Smooth muscle cell (in vitro differentiated cells): ENCODE measurements around the gene CCDC192. TPM values are rescaled to one million over a fixed set of nuclear protein-coding genes. Genes with fewer than 3 reads are reported as not detected.

Experiments used
- DNase-seq: peaks from one replicate; lab custom pipeline; 2025; ENCODE audit not compliant: unreplicated experiment; lab: John Stamatoyannopoulos, UW
- H2AFZ ChIP-seq: fragments of 200-600 bp; sonication (generic); 2 replicates; pipeline ENCODE4 v1.6.0; 2016; ENCODE audit warnings: antibody characterized with exemption, low read depth, mild to moderate bottlenecking
- H3F3A ChIP-seq: fragments of 200-600 bp; sonication (generic); 2 replicates; pipeline ENCODE4 v1.6.0; 2017; ENCODE audit warnings: antibody characterized with exemption, low read depth
- H3K27ac ChIP-seq: fragments of 200-600 bp; sonication (generic); 2 replicates; pipeline ENCODE4 v1.5.1; 2016; ENCODE audit warnings: low read depth, mild to moderate bottlenecking
- H3K27me3 ChIP-seq: fragments of 200-600 bp; sonication (generic); 2 replicates; pipeline ENCODE4 v1.6.1; 2016; ENCODE audit warnings: low read depth, mild to moderate bottlenecking
- H3K36me3 ChIP-seq: fragments of 200-600 bp; sonication (generic); 2 replicates; pipeline ENCODE4 v1.5.1; 2016; ENCODE audit warnings: low read depth
- H3K4me1 ChIP-seq: fragments of 200-600 bp; sonication (generic); 2 replicates; pipeline ENCODE4 v1.5.1; 2016; ENCODE audit warnings: low read depth
- H3K4me2 ChIP-seq: fragments of 200-600 bp; sonication (generic); 2 replicates; pipeline ENCODE4 v1.6.0; 2016; ENCODE audit warnings: mild to moderate bottlenecking
- H3K4me3 ChIP-seq: fragments of 200-600 bp; sonication (generic); 2 replicates; pipeline ENCODE4 v1.5.1; 2016; ENCODE audit warnings: mild to moderate bottlenecking
- H3K79me2 ChIP-seq: fragments of 200-600 bp; sonication (generic); 2 replicates; pipeline ENCODE4 v1.6.0; 2016; ENCODE audit warnings: low read depth, mild to moderate bottlenecking
- H3K9ac ChIP-seq: fragments of 200-600 bp; sonication (generic); 2 replicates; pipeline ENCODE4 v1.6.0; 2016; ENCODE audit warnings: low read depth
- H3K9me3 ChIP-seq: fragments of 200-600 bp; sonication (generic); replicated peaks from 2 replicates; pipeline ENCODE4 v1.5.1; 2016; ENCODE audit warnings: low read depth
- H4K20me1 ChIP-seq: fragments of 200-600 bp; sonication (generic); 2 replicates; pipeline ENCODE4 v1.6.0; 2016; ENCODE audit warnings: low read depth
- WGBS: methylation state at CpG from one replicate; pipeline ENCODE4 v1.1.7; 2016; ENCODE audit warnings: low lambda C conversion rate; 5-methylcytosine and 5-hydroxymethylcytosine counted together
- polyA plus RNA-seq: library from polyadenylated mRNA; unstranded; fragments of >200 nt; fragmentation: Nextera tagmentation; extraction: Ambion mirVana; gene quantifications from 2 replicates; pipeline ENCODE4 v1.2.1, GENCODE V29; 2016
- total RNA-seq: library from RNA; depleted of rRNA; stranded (reverse); fragments of >200 nt; gene quantifications from 2 replicates; pipeline ENCODE4 v1.2.3, GENCODE V29; 2014
- TF ChIP-seq, protein P1 (sequence below): fragments of 200-600 bp; sonication (generic); IDR thresholded peaks from 2 replicates; pipeline ENCODE4 v1.5.1; 2017; ENCODE audit warnings: borderline replicate concordance, mild to moderate bottlenecking, antibody characterized with exemption; ENCODE audit not compliant: insufficient read depth, poor library complexity, severe bottlenecking

CCDC192 gene
- total and polyA plus RNA-seq, 2 experiments from 2014 or later = not detected

DNA sequence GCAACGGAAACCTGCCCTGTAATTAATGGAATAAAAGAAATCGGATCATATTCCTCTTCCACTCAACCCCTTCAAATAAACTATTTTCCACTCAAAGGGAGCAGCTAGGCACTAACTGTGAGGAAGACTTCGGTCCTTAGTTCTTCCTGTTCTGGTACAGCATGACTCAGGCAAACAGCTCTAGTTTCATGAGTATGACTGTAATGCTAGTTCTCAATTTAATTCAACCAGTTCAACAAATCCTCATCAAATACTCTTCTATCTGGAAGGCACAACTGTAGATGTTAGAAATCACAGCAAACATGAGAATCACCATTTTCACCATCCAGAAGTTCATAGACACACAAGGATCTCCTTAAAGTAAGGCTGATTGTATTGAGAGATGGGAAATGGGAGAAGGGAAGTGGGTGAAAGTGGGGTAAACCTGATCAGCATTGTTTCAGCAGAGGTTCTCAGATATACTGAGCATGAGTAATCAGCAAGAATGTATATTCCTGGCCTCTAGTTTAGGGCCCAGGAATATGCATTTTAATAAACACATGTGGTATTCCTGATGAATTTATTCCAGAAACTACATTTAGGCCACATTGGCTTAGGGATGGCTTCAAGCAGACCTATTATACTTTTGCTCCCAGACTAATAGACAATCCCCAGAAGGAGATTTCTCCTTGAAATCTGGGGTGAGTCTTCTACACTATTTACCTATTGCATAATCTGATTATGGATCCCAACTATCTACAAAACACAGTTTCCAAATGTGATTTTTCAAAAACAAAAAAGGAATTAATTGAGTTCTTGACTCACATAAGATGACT, 239.3 kb downstream of the CCDC192 start:
- DNase-seq = no peak
- TF ChIP-seq, protein P1, sequence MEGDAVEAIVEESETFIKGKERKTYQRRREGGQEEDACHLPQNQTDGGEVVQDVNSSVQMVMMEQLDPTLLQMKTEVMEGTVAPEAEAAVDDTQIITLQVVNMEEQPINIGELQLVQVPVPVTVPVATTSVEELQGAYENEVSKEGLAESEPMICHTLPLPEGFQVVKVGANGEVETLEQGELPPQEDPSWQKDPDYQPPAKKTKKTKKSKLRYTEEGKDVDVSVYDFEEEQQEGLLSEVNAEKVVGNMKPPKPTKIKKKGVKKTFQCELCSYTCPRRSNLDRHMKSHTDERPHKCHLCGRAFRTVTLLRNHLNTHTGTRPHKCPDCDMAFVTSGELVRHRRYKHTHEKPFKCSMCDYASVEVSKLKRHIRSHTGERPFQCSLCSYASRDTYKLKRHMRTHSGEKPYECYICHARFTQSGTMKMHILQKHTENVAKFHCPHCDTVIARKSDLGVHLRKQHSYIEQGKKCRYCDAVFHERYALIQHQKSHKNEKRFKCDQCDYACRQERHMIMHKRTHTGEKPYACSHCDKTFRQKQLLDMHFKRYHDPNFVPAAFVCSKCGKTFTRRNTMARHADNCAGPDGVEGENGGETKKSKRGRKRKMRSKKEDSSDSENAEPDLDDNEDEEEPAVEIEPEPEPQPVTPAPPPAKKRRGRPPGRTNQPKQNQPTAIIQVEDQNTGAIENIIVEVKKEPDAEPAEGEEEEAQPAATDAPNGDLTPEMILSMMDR = no peak
- no peaks in the 10 kb centered on the region for H4K20me1 ChIP-seq
- no peak overlapping the region for H2AFZ ChIP-seq
- H3K4me3 ChIP-seq = no peak overlapping the region
- H3K9me3 ChIP-seq = no peaks in the 10 kb centered on the region
- H3K4me2 ChIP-seq = peak overlapping the region; percentile 74
- no peaks in the 10 kb centered on the region for H3K79me2 ChIP-seq
- no peak overlapping the region for H3K27ac ChIP-seq
- H3K27me3 ChIP-seq = no peaks in the 10 kb centered on the region
- no peaks in the 10 kb centered on the region for H3K36me3 ChIP-seq
- no peak overlapping the region for H3K9ac ChIP-seq
- 89% methylated on average over 3 of the region's 3 CpGs for WGBS
- no peaks in the 10 kb centered on the region for H3F3A ChIP-seq
- H3K4me1 ChIP-seq = peaks cover 15% of the 10 kb centered on the region

- H3K36me3 ChIP-seq = no peaks in the 10 kb centered on the region
Measured at GRCh38 chr5:127943061-127943371, 239.8 kb downstream of the CCDC192 start.

GRCh38 chr5:127944125-127944524, 240.9 kb downstream of the CCDC192 start:
- no peaks in the 10 kb centered on the region for H3K79me2 ChIP-seq
- no peak overlapping the region for H2AFZ ChIP-seq
- no peak overlapping the region for H3K9ac ChIP-seq
- H3K4me2 ChIP-seq = no peak overlapping the region
- no peaks in the 10 kb centered on the region for H3K36me3 ChIP-seq
- DNase-seq = no peak
- peaks cover 15% of the 10 kb centered on the region for H3K4me1 ChIP-seq
- H3K27ac ChIP-seq = no peak overlapping the region
- H3K27me3 ChIP-seq = no peaks in the 10 kb centered on the region
- no peaks in the 10 kb centered on the region for H3F3A ChIP-seq
- WGBS = 68% methylated on average over 5 of the region's 5 CpGs
- H4K20me1 ChIP-seq = no peaks in the 10 kb centered on the region
- no peaks in the 10 kb centered on the region for H3K9me3 ChIP-seq
- TF ChIP-seq, protein P1 = no peak
- H3K4me3 ChIP-seq = no peak overlapping the region

More at GRCh38 chr5:127943061-127943371, 239.8 kb downstream of the CCDC192 start:
- no peaks in the 10 kb centered on the region for H4K20me1 ChIP-seq
- H3F3A ChIP-seq = no peaks in the 10 kb centered on the region
- 97% methylated on average over 4 of the region's 4 CpGs for WGBS
- H3K79me2 ChIP-seq = no peaks in the 10 kb centered on the region
- TF ChIP-seq, protein P1 = no peak
- no peak overlapping the region for H2AFZ ChIP-seq
- no peaks in the 10 kb centered on the region for H3K27me3 ChIP-seq
- H3K4me2 ChIP-seq = no peak overlapping the region
- H3K27ac ChIP-seq = no peak overlapping the region
- H3K4me3 ChIP-seq = no peak overlapping the region
- DNase-seq = no peak
- H3K9me3 ChIP-seq = no peaks in the 10 kb centered on the region
- H3K4me1 ChIP-seq = peaks cover 15% of the 10 kb centered on the region
- no peak overlapping the region for H3K9ac ChIP-seq

DNA sequence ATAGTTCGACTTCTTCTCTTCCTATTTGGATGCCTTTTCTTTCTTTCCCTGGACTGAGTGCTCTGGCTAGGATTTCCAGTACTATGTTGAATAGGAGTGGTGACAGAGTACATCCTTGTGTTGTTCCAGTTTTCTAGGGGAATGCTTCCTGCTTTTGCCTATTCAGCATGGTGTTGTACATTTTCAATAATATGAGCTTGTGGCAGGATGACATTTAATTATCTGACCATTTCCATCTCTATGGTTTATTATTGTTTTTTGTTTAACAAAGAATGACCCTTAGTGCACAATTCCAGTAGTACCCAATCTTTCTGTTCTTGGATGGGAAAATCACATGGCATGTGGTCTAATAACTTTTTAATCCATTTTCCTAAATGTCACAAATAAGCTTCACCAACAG, 244.8 kb downstream of the CCDC192 start:
- WGBS = 93% methylated on average over 1 of the region's 1 CpG
- Histone ChIP-seq H3F3A (no peaks in the 10 kb centered on the region), H3K27me3 (no peaks in the 10 kb centered on the region), H3K4me1 (no peaks in the 10 kb centered on the region), H2AFZ (no peak overlapping the region), H3K4me3 (no peak overlapping the region), H3K36me3 (no peaks in the 10 kb centered on the region), H3K4me2 (no peak overlapping the region), H4K20me1 (no peaks in the 10 kb centered on the region), H3K27ac (no peak overlapping the region), H3K9me3 (no peaks in the 10 kb centered on the region), H3K9ac (no peak overlapping the region), H3K79me2 (no peaks in the 10 kb centered on the region)
- no peak for DNase-seq
- TF ChIP-seq, protein P1 = no peak
